ENCODE measurements around the gene PARP8.
"Not testable (repeated sequence)": the region's sequence is repeated elsewhere in the genome, so short reads cannot be mapped to it uniquely, and the experiment has no call there.

PARP8 gene

GRCh38 chr5:50786073-50786472, 119.6 kb downstream of the PARP8 start:
- DNase-seq (ENCODE audit: low spot score): no peak

- DNase-seq (ENCODE audit: low spot score): no peak
These were observed 125.4 kb downstream of the PARP8 start for GRCh38 chr5:50791813-50792212.

DNA sequence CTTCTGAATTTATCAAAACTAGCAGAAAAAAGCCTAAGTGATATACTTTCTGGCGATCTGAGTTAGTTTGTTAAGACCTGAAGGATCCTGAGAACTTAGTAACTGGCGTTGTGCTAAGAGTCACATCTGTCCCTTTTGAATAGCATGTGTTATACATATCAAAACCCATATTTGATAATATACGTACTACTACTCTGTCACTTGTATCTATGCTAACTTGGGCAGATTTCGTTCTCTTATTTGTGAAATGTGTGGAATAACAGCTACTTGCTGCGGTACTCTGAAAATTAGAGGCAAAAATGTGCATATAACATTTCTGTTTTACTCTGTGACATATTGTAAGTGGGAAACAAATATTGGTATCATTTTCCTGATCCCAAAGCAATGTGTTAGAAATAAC, 126.4 kb downstream of the PARP8 start:
- DNase-seq (ENCODE audit: low spot score): no peak

GRCh38 chr5:50794812-50795211, 128.4 kb downstream of the PARP8 start:
- DNase-seq (ENCODE audit: low spot score): no peak

- no peak for DNase-seq (ENCODE audit: low spot score)
These were observed 131.6 kb downstream of the PARP8 start for GRCh38 chr5:50798002-50798401.

- no peak for DNase-seq (ENCODE audit: low spot score)
These were observed 133.2 kb downstream of the PARP8 start for GRCh38 chr5:50799596-50799995.

GRCh38 chr5:50800410-50800809, 134.0 kb downstream of the PARP8 start:
- no peak for DNase-seq (ENCODE audit: low spot score)

DNA sequence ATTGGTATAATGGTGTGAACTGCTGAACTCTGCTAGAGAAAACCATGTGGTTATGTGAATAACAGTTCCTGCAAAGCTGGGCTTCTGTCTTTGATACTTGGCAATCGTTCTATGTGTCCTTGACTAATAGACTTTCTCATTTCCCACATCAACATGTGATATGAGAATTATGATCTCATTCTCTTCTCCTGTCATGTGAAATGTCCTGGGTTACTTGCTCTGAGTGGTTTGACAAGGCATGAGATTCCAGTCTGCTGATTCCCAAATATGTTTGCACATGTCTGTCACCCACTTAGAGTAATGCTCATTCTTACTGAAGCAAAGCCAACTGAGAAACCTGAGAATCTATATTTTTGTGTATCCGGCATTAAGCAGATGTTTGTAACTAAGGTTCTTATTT, 141.2 kb downstream of the PARP8 start:
- no peak for DNase-seq (ENCODE audit: low spot score)

GRCh38 chr5:50808406-50808805, 142.0 kb downstream of the PARP8 start:
- no peak for DNase-seq (ENCODE audit: low spot score)

- DNase-seq (ENCODE audit: low spot score): not testable (repeated sequence)
These were observed 145.3 kb downstream of the PARP8 start for GRCh38 chr5:50811746-50812145.

GRCh38 chr5:50813691-50814090, 147.3 kb downstream of the PARP8 start:
- DNase-seq (ENCODE audit: low spot score): no peak

GRCh38 chr5:50814556-50814955, 148.1 kb downstream of the PARP8 start:
- DNase-seq (ENCODE audit: low spot score): no peak

GRCh38 chr5:50822046-50822445, 155.6 kb downstream of the PARP8 start:
- DNase-seq (ENCODE audit: low spot score): no peak

DNA sequence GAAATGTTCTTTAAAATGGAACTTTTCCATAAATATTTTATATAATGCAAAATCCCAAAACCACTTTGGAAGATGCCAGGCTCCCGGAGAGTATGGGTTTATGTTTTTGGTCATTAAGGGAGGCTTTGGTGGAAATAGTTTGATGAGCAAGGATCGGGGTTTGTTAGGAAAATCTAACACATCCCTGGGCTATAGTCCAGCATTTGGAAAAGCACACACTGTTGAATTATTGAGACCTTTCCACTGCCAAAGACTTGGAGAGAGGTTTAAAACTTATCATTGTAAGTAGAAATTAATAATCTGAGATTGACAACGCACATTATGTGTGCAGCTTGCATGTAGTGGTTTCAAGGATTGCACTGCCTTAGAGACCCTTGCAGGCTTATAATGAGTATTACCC, 156.3 kb downstream of the PARP8 start:
- DNase-seq (ENCODE audit: low spot score): no peak

GRCh38 chr5:50823568-50823967, 157.1 kb downstream of the PARP8 start:
- no peak for DNase-seq (ENCODE audit: low spot score)

- DNase-seq (ENCODE audit: low spot score): no peak
These were observed 157.7 kb downstream of the PARP8 start for GRCh38 chr5:50824109-50824508.

DNA sequence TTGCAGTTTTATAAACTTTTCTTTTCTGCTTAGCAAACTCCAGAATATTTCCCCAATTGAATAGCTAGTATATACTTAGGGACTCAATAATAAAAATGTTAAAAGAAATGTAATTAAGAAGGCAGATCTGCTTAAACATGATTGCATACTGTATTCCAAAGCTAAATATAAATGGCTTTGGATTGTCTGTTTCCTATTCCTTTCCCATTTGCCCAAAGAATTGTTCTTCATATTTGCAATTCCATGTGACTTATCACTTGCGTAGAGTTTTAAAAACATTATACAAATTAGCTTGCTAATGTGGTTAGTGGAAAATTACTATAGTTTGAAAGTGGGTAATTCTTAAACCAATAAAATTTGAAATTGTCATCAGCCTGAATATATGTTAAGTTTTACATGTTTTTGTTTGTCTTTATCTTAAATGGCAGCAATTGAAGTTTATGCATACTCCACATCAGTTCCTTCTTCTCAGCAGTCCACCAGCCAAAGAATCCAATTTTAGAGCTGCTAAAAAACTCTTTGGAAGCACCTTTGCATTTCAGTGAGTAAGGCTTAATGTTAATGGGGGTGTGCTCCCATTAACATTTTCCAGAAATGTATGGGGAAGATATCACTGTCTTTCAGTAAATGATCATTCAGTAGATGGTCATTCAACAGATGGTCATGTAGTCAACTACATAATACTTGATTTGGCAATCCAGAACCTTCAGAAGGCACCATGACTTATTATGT, 161.2 kb downstream of the PARP8 start:
- no peak for DNase-seq (ENCODE audit: low spot score)

DNA sequence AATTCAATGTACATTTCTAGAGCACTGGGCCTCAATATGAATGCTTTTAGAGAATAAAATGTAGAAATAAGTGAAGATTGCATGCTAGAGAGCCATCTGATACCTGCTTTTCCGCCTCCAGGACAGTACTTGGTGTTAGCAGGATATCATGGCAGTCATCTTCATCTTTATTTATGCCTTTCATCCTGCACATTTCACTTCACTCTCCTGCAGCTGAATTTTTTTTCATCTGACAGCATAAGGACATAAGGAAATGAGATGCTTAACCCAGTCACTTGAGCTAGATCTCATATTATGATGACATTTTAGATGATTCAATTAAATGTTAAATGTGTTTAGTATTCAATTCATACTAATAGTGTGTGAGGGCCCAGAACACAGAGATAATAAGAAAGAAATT, 162.6 kb downstream of the PARP8 start:
- no peak for DNase-seq (ENCODE audit: low spot score)

DNA sequence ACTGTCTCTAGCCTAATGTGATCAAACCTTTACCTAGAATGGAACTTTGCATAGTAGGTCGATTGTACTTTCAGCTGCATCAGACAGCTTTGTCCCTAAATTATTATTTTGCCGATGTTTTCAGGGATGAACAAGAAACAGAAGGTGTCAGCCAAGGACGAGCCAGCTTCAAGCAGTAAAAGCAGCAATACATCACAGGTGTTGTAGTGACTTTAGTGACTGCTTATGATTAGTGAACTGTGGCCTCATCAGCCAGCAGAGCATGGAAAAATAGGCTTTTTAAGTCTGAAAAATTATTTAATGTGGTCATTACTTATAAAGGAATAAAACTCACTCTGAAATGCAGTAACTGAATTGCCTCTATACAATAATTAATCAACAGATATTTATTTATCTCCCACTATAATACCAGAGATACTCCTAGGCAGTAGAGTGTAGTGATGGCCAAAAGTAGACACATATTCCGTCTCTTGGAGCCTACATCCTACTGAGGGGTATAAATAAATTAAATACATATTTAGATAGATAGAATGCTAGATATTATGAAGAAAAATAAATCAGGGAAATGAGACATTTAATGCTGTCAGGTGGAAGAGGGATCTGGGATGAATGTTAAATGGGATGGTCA, 166.3 kb downstream of the PARP8 start:
- no peak for DNase-seq (ENCODE audit: low spot score)

DNA sequence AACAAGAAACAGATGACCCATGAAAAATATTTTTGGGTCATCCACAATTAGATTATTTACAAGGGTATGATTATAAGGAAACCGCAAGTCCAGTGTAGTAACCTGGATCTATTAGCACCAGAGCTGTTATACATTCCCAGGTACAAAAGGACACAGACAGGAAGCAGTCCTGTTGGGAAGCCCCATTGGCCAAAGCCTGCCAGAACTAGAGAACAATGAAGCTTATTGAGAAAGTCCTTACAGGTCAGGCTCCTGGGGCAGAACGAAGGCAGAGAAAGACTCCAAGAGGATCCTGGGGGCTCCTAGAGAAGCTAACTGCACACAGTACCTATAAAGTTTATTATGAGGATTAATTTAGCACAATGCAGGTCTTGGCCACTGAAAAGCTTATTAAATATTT, 169.9 kb downstream of the PARP8 start:
- DNase-seq (ENCODE audit: low spot score): no peak

GRCh38 chr5:50839472-50839871, 173.0 kb downstream of the PARP8 start:
- no peak for DNase-seq (ENCODE audit: low spot score)

DNA sequence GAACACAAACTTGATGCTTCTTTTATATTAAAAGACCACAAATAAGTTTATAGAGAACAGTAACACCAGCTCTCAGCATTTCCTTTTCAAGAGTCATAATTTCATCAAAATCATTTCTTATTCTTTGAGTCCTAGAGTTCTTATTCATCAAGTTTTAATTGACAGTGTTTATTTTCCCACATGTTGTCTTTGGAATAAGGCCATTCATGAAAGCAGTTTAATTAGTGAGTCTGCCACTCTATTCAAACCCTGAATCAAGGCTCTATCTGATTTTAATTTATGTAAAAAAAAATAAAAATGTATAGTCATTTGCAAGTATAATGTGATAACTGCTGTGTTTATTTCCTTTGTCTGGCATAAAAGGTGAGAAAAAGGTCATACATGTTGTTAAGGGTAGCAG, 176.7 kb downstream of the PARP8 start:
- DNase-seq (ENCODE audit: low spot score): no peak

DNA sequence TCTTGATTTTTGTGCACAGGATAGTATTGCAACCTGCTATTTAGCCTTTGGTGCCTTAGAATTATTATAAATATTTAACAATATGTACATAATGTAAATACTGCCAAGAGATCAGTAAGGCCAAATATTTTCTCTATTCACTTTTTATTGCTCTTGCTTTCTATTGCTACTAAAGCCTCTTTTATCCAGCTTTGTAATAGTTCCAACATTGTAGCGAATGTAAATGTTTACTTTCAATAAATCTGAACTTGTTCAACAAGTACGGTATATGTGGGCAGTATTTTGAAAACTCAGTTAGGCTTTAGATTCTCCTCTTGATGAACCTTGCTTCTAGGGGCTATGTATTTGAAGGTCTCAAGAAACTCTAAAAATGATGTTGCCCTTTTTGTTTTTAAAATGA, 179.8 kb downstream of the PARP8 start:
- no peak for DNase-seq (ENCODE audit: low spot score)

- DNase-seq (ENCODE audit: low spot score): no peak
These were observed 183.1 kb downstream of the PARP8 start for GRCh38 chr5:50849554-50849953.
